Measurements from ENCODE around the gene TTLL10.

- TF ChIP-seq CTCF (conservative IDR thresholded peaks at IDR 0.05; ENCODE audit: low read depth in 2 of 2) (no peak), EZH2phosphoT487 (IDR thresholded peaks at IDR 0.05; ENCODE audit: unreplicated experiment) (no peak), POLR2AphosphoS5 (IDR thresholded peaks at IDR 0.05; ENCODE audit: low read depth) (no peak), EZH2 (IDR thresholded peaks at IDR 0.05; ENCODE audit: low read depth, unreplicated experiment) (no peak), ZNF331 (CRISPR knock-in tag; IDR thresholded peaks at IDR 0.05; ENCODE audit: low read depth) (no peak), CREB1 (CRISPR knock-in tag; IDR thresholded peaks at IDR 0.05; ENCODE audit: low read depth) (no peak), REST (IDR thresholded peaks at IDR 0.05; ENCODE audit: unreplicated experiment) (no peak), NANOG (IDR thresholded peaks at IDR 0.05; ENCODE audit: borderline replicate concordance) (no peak), JUNB (IDR thresholded peaks at IDR 0.05; ENCODE audit: unreplicated experiment) (no peak), STAT1 (IDR thresholded peaks at IDR 0.05; ENCODE audit: unreplicated experiment) (no peak), ZNF114 (CRISPR knock-in tag; IDR thresholded peaks at IDR 0.05) (no peak)
Observed at GRCh38 chr1:1211541-1212441, 38.1 kb downstream of the TTLL10 start.

Data from GM23338 (cell line).